Measurements from ENCODE around the gene MEG3.
A peak's percentile ranks its signal among the peaks of the same experiment; 100 is the strongest.

Gene MEG3

GRCh38 chr14:100836941-100837804 lies 11.3 kb downstream of the MEG3 start:
- peak overlapping the region; percentile 7 for H3K56ac ChIP-seq (ENCODE audit: low read length)
- H3K27ac ChIP-seq (ENCODE audit: low read depth, low read length), result no peak overlapping the region
- no peaks in the 10 kb centered on the region for H3K36me3 ChIP-seq (ENCODE audit: control insufficient read depth, insufficient read depth, low read length)
- H2BK15ac ChIP-seq (replicated peaks; ENCODE audit: low read depth), result no peak overlapping the region
- H3K4me2 ChIP-seq (ENCODE audit: low read length), result no peak overlapping the region
- H3K9ac ChIP-seq (ENCODE audit: low read length), result no peak overlapping the region
- no peak overlapping the region for H3K4me3 ChIP-seq (ENCODE audit: low read length)
- H2BK120ac ChIP-seq (ENCODE audit: low read depth, low read length), result no peak overlapping the region
- H4K8ac ChIP-seq (ENCODE audit: low read depth, low read length), result no peak overlapping the region
- WGBS (ENCODE audit: extremely low coverage, insufficient coverage, low lambda C conversion rate), result no CpG with 5 or more reads among the region's 26 CpGs
- no peaks in the 10 kb centered on the region for H3K79me1 ChIP-seq (ENCODE audit: low read length)
- H3K4ac ChIP-seq (ENCODE audit: low read depth, low read length), result no peak overlapping the region
- no peaks in the 10 kb centered on the region for H3K27me3 ChIP-seq (ENCODE audit: insufficient read depth, low read length, poor library complexity)
- no peaks in the 10 kb centered on the region for H3K4me1 ChIP-seq (ENCODE audit: control insufficient read depth, low read depth, low read length)
- H4K5ac ChIP-seq (ENCODE audit: low read length), result no peak overlapping the region
- H2BK5ac ChIP-seq (ENCODE audit: low read length), result no peak overlapping the region
- no peak overlapping the region for H2AK5ac ChIP-seq (ENCODE audit: low read length)
- H3K79me2 ChIP-seq (ENCODE audit: control insufficient read depth, insufficient read depth, low read length), result no peaks in the 10 kb centered on the region
- H3K18ac ChIP-seq (ENCODE audit: low read length), result no peak overlapping the region
- no peak for DNase-seq
- peak overlapping the region; percentile 66 for H3K23ac ChIP-seq (ENCODE audit: low read length)

GRCh38 chr14:100837805-100838350 lies 12.0 kb downstream of the MEG3 start:
- no peak overlapping the region for H3K27ac ChIP-seq (ENCODE audit: low read depth, low read length)

DNA sequence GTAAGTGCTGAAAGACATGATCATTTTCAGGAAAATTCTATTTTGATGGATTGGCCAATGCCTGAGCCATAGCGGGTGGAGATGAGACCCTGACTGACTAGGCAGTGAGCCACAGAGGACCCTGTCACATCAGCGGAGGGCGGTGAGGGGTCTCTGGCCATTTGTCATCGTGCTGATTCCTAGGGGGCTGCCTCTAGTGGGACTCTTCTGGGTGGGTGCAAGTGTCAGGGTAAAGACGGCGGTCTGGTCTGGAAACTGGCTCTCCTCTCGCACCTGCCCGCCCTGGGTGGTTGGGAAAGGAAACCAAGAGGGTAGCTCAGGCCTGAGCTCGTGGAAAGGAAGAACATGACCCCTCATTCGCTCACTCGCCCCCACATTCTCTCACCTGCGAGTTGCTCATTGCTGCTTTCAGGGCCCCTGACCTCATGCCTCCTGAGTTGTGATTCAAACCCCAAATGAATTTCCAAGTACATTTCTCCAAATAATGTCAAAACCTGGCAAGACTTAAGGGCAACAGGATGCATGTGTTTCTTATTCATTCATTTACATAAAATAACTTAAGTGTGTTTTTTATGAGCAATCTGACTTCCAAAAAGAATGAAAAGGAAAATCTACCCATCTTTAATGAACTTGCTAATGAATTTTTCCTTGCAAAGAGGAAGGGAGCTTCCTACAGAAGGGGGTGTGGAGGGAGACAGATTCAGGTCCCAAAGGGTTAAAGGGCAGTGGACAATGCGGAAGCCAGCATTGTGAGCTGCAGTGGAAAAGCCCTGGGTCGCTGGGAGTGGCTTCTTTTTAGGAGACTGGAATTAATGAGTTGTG lies 12.8 kb downstream of the MEG3 start:
- H3K4ac ChIP-seq (ENCODE audit: low read depth, low read length), result no peak overlapping the region
- H3K4me2 ChIP-seq (ENCODE audit: low read length), result no peak overlapping the region
- H3K36me3 ChIP-seq (ENCODE audit: control insufficient read depth, insufficient read depth, low read length), result no peaks in the 10 kb centered on the region
- H3K23ac ChIP-seq (ENCODE audit: low read length), result no peak overlapping the region
- no peaks in the 10 kb centered on the region for H3K4me1 ChIP-seq (ENCODE audit: control insufficient read depth, low read depth, low read length)
- no peak overlapping the region for H3K27ac ChIP-seq (ENCODE audit: low read depth, low read length)
- H3K9ac ChIP-seq (ENCODE audit: low read length), result no peak overlapping the region
- H4K5ac ChIP-seq (ENCODE audit: low read length), result no peak overlapping the region
- H3K27me3 ChIP-seq (ENCODE audit: insufficient read depth, low read length, poor library complexity), result no peaks in the 10 kb centered on the region
- H2AK5ac ChIP-seq (ENCODE audit: low read length), result no peak overlapping the region
- peak; percentile 45 for DNase-seq
- no peaks in the 10 kb centered on the region for H3K79me1 ChIP-seq (ENCODE audit: low read length)
- no peak overlapping the region for H2BK120ac ChIP-seq (ENCODE audit: low read depth, low read length)
- no peak overlapping the region for H2BK5ac ChIP-seq (ENCODE audit: low read length)
- no peak overlapping the region for H3K4me3 ChIP-seq (ENCODE audit: low read length)
- no peak overlapping the region for H3K56ac ChIP-seq (ENCODE audit: low read length)
- no CpG with 5 or more reads among the region's 14 CpGs for WGBS (ENCODE audit: extremely low coverage, insufficient coverage, low lambda C conversion rate)
- no peak overlapping the region for H3K18ac ChIP-seq (ENCODE audit: low read length)
- no peak overlapping the region for H2BK15ac ChIP-seq (replicated peaks; ENCODE audit: low read depth)
- H3K79me2 ChIP-seq (ENCODE audit: control insufficient read depth, insufficient read depth, low read length), result no peaks in the 10 kb centered on the region
- H4K8ac ChIP-seq (ENCODE audit: low read depth, low read length), result no peak overlapping the region

More at GRCh38 chr14:100837805-100838350, 12.0 kb downstream of the MEG3 start:
- Histone ChIP-seq H2BK120ac (ENCODE audit: low read depth, low read length) (no peak overlapping the region), H3K4me1 (ENCODE audit: control insufficient read depth, low read depth, low read length) (no peaks in the 10 kb centered on the region), H3K4me3 (ENCODE audit: low read length) (no peak overlapping the region), H3K4ac (ENCODE audit: low read depth, low read length) (no peak overlapping the region), H3K27me3 (ENCODE audit: insufficient read depth, low read length, poor library complexity) (no peaks in the 10 kb centered on the region), H3K23ac (ENCODE audit: low read length) (no peak overlapping the region), H2BK5ac (ENCODE audit: low read length) (no peak overlapping the region), H2BK15ac (replicated peaks; ENCODE audit: low read depth) (no peak overlapping the region), H3K79me2 (ENCODE audit: control insufficient read depth, insufficient read depth, low read length) (no peaks in the 10 kb centered on the region), H3K56ac (ENCODE audit: low read length) (no peak overlapping the region), H4K5ac (ENCODE audit: low read length) (no peak overlapping the region), H3K18ac (ENCODE audit: low read length) (no peak overlapping the region), H2AK5ac (ENCODE audit: low read length) (no peak overlapping the region), H3K9ac (ENCODE audit: low read length) (no peak overlapping the region), H4K8ac (ENCODE audit: low read depth, low read length) (no peak overlapping the region), H3K36me3 (ENCODE audit: control insufficient read depth, insufficient read depth, low read length) (no peaks in the 10 kb centered on the region), H3K4me2 (ENCODE audit: low read length) (no peak overlapping the region), H3K79me1 (ENCODE audit: low read length) (no peaks in the 10 kb centered on the region)
- DNase-seq, result no peak
- no CpG with 5 or more reads among the region's 8 CpGs for WGBS (ENCODE audit: extremely low coverage, insufficient coverage, low lambda C conversion rate)

DNA sequence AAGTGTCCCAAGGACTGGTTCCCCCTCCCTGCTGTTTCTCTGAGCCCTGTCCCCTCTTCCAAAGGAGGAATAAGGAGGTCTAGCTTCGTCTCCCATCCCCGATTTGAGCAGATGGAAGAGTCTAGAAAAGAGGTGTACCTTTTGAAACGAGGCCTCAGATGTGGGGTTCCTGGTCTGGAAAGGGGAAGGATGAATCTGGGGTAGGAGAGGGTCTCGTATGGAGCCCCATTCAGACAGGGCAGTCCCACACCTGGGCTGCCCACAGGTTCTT lies 13.3 kb downstream of the MEG3 start:
- H3K4me3 ChIP-seq (ENCODE audit: low read length), result no peak overlapping the region
- H2BK15ac ChIP-seq (replicated peaks; ENCODE audit: low read depth), result no peak overlapping the region
- peak overlapping the region; percentile 76 for H3K27ac ChIP-seq (ENCODE audit: low read depth, low read length)
- no peak overlapping the region for H2BK120ac ChIP-seq (ENCODE audit: low read depth, low read length)
- H3K56ac ChIP-seq (ENCODE audit: low read length), result peak overlapping the region; percentile 40
- WGBS (ENCODE audit: extremely low coverage, insufficient coverage, low lambda C conversion rate), result no CpG with 5 or more reads among the region's 4 CpGs
- H3K79me2 ChIP-seq (ENCODE audit: control insufficient read depth, insufficient read depth, low read length), result no peaks in the 10 kb centered on the region
- no peaks in the 10 kb centered on the region for H3K36me3 ChIP-seq (ENCODE audit: control insufficient read depth, insufficient read depth, low read length)
- no peak overlapping the region for H2BK5ac ChIP-seq (ENCODE audit: low read length)
- no peak overlapping the region for H2AK5ac ChIP-seq (ENCODE audit: low read length)
- H3K18ac ChIP-seq (ENCODE audit: low read length), result no peak overlapping the region
- H3K27me3 ChIP-seq (ENCODE audit: insufficient read depth, low read length, poor library complexity), result no peaks in the 10 kb centered on the region
- no peak overlapping the region for H4K5ac ChIP-seq (ENCODE audit: low read length)
- no peaks in the 10 kb centered on the region for H3K79me1 ChIP-seq (ENCODE audit: low read length)
- DNase-seq, result no peak
- no peak overlapping the region for H3K9ac ChIP-seq (ENCODE audit: low read length)
- no peaks in the 10 kb centered on the region for H3K4me1 ChIP-seq (ENCODE audit: control insufficient read depth, low read depth, low read length)
- H3K23ac ChIP-seq (ENCODE audit: low read length), result no peak overlapping the region
- H4K8ac ChIP-seq (ENCODE audit: low read depth, low read length), result no peak overlapping the region
- H3K4ac ChIP-seq (ENCODE audit: low read depth, low read length), result no peak overlapping the region
- H3K4me2 ChIP-seq (ENCODE audit: low read length), result no peak overlapping the region

DNA sequence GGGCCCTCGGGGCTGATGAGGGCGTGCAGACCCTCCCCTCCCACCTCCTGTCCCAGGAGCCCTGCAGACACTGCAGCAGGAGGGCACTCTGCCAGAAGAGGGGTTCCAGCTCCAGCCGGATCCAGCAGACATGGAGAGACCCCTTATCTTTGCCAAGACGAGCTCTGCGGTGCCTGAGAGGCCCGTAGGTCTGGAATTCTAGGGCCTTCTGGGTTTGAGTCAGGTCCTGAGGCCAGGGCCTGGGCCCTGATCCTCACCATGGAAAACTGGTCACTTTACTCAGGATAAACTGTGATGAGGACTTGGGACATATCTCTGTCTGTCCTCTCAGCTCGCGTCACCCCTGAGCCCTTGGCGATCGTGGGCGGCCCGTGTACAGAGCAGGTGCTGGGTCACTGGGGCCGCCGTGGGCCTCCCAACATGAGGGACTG lies 13.8 kb downstream of the MEG3 start:
- H3K56ac ChIP-seq (ENCODE audit: low read length), result peak overlapping the region; percentile 40
- DNase-seq, result no peak
- H3K18ac ChIP-seq (ENCODE audit: low read length), result no peak overlapping the region
- no peak overlapping the region for H4K8ac ChIP-seq (ENCODE audit: low read depth, low read length)
- H3K36me3 ChIP-seq (ENCODE audit: control insufficient read depth, insufficient read depth, low read length), result no peaks in the 10 kb centered on the region
- no peak overlapping the region for H2AK5ac ChIP-seq (ENCODE audit: low read length)
- no peak overlapping the region for H4K5ac ChIP-seq (ENCODE audit: low read length)
- H2BK15ac ChIP-seq (replicated peaks; ENCODE audit: low read depth), result no peak overlapping the region
- no peaks in the 10 kb centered on the region for H3K4me1 ChIP-seq (ENCODE audit: control insufficient read depth, low read depth, low read length)
- H3K4ac ChIP-seq (ENCODE audit: low read depth, low read length), result no peak overlapping the region
- no peak overlapping the region for H3K4me3 ChIP-seq (ENCODE audit: low read length)
- H3K4me2 ChIP-seq (ENCODE audit: low read length), result no peak overlapping the region
- H3K23ac ChIP-seq (ENCODE audit: low read length), result no peak overlapping the region
- peak overlapping the region; percentile 76 for H3K27ac ChIP-seq (ENCODE audit: low read depth, low read length)
- no peaks in the 10 kb centered on the region for H3K79me1 ChIP-seq (ENCODE audit: low read length)
- no peak overlapping the region for H2BK120ac ChIP-seq (ENCODE audit: low read depth, low read length)
- no CpG with 5 or more reads among the region's 14 CpGs for WGBS (ENCODE audit: extremely low coverage, insufficient coverage, low lambda C conversion rate)
- no peaks in the 10 kb centered on the region for H3K79me2 ChIP-seq (ENCODE audit: control insufficient read depth, insufficient read depth, low read length)
- no peaks in the 10 kb centered on the region for H3K27me3 ChIP-seq (ENCODE audit: insufficient read depth, low read length, poor library complexity)
- no peak overlapping the region for H3K9ac ChIP-seq (ENCODE audit: low read length)
- no peak overlapping the region for H2BK5ac ChIP-seq (ENCODE audit: low read length)

Measured in mesendoderm (in vitro differentiated cells).